Vagina (tissue), 2 donors: ENCODE measurements around the gene CSF1R.

Experiments used
- CTCF ChIP-seq, 3 experiments: fragments of 450-650 bp in 2 of 3; fragments of 200-600 bp in 1 of 3; sonication (generic) in 1 of 3; IDR thresholded peaks; one replicate each; pipeline ENCODE4 v1.5.1; 2017 to 2019; ENCODE audit warnings: antibody characterized with exemption in 3 of 3, mild to moderate bottlenecking in 2 of 3, moderate library complexity in 2 of 3
- POLR2AphosphoS5 ChIP-seq, 2 donors: sonication (generic); formaldehyde crosslinking; IDR thresholded peaks; one replicate each; pipeline ENCODE4 v1.9.0; 2017; ENCODE audit warnings: antibody characterized with exemption in 2 of 2, mild to moderate bottlenecking in 2 of 2, low read depth in 1 of 2; ENCODE audit not compliant: insufficient read depth in 1 of 2

GRCh38 chr5:150124596-150124995 lies 38.2 kb upstream of the CSF1R start:
- no peak for TF ChIP-seq CTCF (IDR thresholded peaks at IDR 0.05)
- peak in 1 of 2 donors; percentile 12 for TF ChIP-seq POLR2AphosphoS5 (IDR thresholded peaks at IDR 0.05; ENCODE audit: insufficient read depth in 1 of 2, low read depth in 1 of 2)
